Sciatic nerve (tissue), 2 donors: ENCODE measurements around the gene ZFP92. TPM values are rescaled to one million over a fixed set of nuclear protein-coding genes. Genes with fewer than 3 reads are reported as not detected.

Experiments used
- ATAC-seq: fragments of 200-7000 bp; cut with Tn5 transposase; one replicate; pipeline ENCODE4 v1.9.1; 2020; ENCODE audit warnings: mild to moderate bottlenecking, moderate library complexity
- DNase-seq: peaks from one replicate; pipeline ENCODE4 v3.0.0-alpha.2; 2020; ENCODE audit warnings: low spot score
- intact Hi-C: fragments of 100-400 bp; cut with DNase I; formaldehyde crosslinking; loops from one replicate; pipeline ENCODE4 v1.14.2; 2022
- total RNA-seq: library from RNA; stranded (reverse); fragmentation: NEBNext Ultra II Directional; extraction: Animal tissue kit (Norgen Biotek cat#: 25700); gene quantifications from one replicate; pipeline ENCODE4 v1.2.1, GENCODE V29; 2021
- donor health status: DM: no; HTN: no; CAD: no.
- donor health status: DM: no; HTN: no; CAD: no.

The ZFP92 gene
- total RNA-seq, 1 donor from 2014 or later: 0.85 TPM

DNA sequence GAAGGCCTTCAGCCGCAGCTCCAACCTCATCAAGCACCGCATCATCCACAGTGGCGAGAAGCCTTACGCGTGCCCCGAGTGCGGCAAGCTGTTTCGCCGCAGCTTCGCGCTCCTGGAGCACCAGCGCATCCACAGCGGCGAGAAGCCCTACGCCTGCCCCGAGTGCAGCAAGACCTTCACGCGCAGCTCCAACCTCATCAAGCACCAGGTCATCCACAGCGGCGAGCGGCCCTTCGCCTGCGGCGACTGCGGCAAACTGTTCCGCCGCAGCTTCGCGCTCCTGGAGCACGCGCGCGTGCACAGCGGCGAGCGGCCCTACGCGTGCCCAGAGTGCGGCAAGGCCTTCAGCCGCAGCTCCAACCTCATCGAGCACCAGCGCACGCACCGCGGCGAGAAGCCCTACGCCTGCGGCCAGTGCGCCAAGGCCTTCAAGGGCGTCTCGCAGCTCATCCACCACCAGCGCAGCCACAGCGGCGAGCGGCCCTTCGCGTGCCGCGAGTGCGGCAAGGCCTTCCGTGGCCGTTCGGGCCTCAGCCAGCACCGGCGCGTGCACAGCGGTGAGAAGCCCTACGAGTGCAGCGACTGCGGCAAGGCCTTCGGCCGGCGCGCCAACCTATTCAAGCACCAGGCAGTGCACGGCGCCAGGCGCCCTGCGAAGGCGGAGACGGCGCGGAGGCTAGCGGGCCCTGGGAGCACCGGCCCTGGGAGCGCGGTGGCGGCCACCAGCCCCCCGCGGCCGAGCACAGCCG lies 9.8 kb downstream of the ZFP92 start:
- ATAC-seq (no peak), DNase-seq (no peak)
- intact Hi-C loops: no loop called here

DNA sequence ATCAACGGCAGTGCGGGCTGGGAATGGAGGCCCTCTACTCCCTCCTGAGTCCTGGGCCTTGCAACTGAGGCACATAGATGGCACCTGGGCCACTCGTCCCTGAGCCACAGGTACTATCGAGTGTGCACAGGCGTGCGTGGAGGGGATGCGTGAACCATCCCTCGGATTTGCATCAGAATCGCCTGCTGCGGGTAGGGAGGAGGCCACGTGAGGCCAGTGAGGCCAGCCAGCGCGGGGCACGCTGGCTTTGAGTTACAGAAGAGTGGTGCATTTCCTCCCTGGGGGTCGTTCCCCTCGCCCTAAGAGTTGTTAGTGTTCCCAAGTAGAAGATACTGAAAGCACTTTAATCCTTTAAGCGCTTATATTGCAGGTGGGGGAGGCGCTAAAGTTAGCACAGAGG lies 10.6 kb downstream of the ZFP92 start:
- intact Hi-C loops: no loop called here
- no peak for DNase-seq
- no peak for ATAC-seq

GRCh38 chrX:153423652-153424051 lies 12.4 kb downstream of the ZFP92 start:
- intact Hi-C loops: no loop called here
- no peak for ATAC-seq

GRCh38 chrX:153426204-153426603 lies 14.9 kb downstream of the ZFP92 start:
- intact Hi-C loops: no loop called here
- DNase-seq: no peak
- ATAC-seq: no peak

More at GRCh38 chrX:153423652-153424051, 12.4 kb downstream of the ZFP92 start:
- DNase-seq: peak; percentile 65

GRCh38 chrX:153430796-153431195 lies 19.5 kb downstream of the ZFP92 start:
- DNase-seq (no peak), ATAC-seq (no peak)
- intact Hi-C loops: no loop called here

- intact Hi-C loops: no loop called here
- ATAC-seq (no peak), DNase-seq (no peak)
Measured at GRCh38 chrX:153433161-153433680, 21.9 kb downstream of the ZFP92 start.

GRCh38 chrX:153433781-153434285 lies 22.6 kb downstream of the ZFP92 start:
- intact Hi-C loops: no loop called here
- ATAC-seq: no peak
- DNase-seq: no peak

GRCh38 chrX:153434801-153435200 lies 23.5 kb downstream of the ZFP92 start:
- intact Hi-C loops: no loop called here
- ATAC-seq (no peak), DNase-seq (no peak)

DNA sequence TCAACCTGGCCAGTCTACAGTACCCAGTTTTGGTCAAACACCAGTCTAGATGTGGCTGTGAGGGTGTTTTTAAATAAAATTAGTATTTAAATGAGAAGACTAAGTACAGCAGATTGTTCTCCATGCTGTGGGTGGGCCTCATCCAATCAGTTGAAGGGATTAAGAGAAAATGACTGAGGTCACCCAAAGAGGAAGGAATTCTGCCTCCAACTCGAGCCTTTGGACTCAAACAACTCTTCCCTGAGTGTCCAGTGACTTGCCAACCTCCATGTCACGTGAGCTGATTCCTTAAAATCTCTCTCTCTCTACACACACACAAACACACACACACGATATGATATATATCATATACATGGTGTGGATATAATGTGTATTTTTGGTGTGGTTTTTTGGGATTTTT lies 24.6 kb downstream of the ZFP92 start:
- DNase-seq (no peak), ATAC-seq (no peak)
- intact Hi-C loops: no loop called here

DNA sequence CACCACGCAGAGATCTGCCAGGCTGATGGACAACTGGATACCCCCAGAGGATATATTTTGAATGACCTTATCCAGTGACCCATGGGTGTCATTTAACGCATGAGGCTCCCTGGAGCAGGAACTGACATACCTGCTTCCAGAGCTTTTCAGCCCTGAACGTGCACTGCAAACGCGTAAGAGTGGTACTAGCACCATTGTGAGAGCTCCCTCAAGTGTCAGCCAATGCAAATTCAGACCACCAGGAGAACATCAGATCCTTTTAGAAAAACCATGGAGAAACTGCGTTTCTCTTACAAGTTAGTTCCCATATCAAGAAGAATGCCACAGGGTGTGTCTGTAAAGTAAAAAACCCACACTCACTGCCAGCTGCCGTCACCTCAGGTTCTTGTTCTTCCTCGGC lies 27.3 kb downstream of the ZFP92 start:
- intact Hi-C loops: no loop called here
- DNase-seq: no peak
- ATAC-seq: no peak

- intact Hi-C loops: no loop called here
- DNase-seq: no peak
Measured at GRCh38 chrX:153439977-153440376, 28.7 kb downstream of the ZFP92 start.

DNA sequence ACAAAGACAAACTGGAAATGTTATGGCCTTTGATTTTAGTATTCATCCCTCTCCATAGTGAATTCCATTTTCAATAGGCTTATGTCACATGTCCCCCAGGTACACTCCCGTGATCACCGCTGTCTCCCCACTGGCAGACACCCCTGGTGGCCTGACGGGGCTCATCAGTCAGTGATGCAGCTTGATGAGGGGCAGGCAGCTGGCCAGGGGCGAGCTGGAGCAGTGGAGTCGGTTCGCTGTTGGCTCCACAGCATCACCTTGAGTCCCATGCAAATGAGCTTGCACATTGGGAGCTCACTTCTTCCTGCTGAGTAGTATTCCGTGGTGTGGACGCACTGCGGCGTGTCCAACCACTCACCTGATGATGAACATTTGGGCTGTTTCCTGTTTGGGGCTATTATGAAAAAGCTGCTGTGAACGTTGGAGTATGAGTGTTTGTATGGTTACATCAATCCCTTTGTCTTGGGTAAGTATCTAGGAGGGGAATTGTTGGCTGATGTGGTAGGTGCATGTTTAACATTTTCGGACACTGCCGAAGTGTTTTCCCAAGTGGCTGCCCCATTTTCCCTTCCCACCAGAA lies 29.4 kb downstream of the ZFP92 start:
- intact Hi-C loops: no loop called here
- no peak for ATAC-seq
- no peak for DNase-seq

More at GRCh38 chrX:153439977-153440376, 28.7 kb downstream of the ZFP92 start:
- ATAC-seq: no peak

- ATAC-seq (no peak), DNase-seq (no peak)
- intact Hi-C loops: no loop called here
Measured at GRCh38 chrX:153441296-153441695, 30.0 kb downstream of the ZFP92 start.

GRCh38 chrX:153441981-153442380 lies 30.7 kb downstream of the ZFP92 start:
- intact Hi-C loops: no loop called here
- no peak for ATAC-seq
- DNase-seq: no peak

DNA sequence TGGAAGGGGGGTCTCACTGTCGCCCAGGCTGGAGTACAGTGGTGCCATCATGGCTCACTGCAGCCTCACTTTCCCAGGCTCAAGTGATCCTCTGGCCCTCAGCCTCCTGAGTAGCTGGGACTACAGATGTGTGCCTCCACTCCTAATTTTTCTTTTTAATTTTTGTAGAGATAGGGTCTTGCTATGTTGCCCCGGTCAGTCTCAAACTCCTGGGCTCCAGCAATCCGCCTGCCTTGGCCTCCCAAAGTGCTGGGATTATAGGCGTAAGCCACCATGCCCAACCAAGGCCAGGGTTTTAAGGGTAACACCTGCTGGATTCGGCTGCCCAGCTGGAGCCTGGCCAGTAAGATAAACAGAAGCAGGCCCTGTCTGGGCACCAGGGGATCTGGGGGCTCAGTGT lies 31.2 kb downstream of the ZFP92 start:
- ATAC-seq (no peak), DNase-seq (no peak)
- intact Hi-C loops: no loop called here

DNA sequence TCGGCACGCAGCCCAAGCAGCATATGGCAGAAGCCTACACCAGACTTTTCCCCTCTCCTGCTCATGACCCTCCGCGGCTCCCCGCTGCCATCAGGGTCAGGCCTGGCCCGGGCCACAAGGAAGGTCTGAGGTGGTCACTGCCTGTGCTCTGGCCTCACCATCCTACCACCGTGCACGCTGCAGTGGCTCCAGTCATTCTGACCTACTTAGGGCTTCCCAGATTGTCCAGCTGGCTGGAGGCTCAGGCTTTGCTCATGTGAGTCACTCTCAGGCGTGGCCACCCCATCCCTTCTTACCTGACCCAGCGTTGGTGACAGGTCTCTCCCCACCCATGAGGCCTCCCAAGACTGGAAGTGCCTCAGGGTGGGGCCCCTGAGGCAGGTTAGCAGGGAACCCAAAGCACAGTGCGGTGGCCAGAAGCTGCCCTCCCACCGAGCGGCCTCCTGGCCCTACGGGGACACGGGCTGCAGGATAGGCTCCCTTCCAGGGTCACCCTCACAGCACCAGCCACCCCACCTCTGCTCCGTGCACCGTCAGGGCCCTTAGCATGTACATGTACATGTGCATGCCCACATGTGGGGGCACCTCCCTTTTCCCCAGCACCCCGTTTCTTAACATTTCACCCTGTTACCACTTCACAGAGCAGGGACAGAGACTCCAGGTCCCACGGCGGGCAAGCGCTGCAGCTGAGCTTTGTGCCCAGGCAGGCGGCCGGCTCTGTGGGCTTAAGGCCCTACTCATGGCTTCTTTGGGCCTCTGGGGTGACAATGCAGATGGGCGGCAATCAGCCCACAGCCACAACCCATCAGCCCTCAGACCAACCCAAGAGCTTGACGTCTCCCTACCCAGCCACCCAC lies 32.4 kb downstream of the ZFP92 start:
- intact Hi-C loops: no loop called here
- DNase-seq (no peak), ATAC-seq (no peak)

DNA sequence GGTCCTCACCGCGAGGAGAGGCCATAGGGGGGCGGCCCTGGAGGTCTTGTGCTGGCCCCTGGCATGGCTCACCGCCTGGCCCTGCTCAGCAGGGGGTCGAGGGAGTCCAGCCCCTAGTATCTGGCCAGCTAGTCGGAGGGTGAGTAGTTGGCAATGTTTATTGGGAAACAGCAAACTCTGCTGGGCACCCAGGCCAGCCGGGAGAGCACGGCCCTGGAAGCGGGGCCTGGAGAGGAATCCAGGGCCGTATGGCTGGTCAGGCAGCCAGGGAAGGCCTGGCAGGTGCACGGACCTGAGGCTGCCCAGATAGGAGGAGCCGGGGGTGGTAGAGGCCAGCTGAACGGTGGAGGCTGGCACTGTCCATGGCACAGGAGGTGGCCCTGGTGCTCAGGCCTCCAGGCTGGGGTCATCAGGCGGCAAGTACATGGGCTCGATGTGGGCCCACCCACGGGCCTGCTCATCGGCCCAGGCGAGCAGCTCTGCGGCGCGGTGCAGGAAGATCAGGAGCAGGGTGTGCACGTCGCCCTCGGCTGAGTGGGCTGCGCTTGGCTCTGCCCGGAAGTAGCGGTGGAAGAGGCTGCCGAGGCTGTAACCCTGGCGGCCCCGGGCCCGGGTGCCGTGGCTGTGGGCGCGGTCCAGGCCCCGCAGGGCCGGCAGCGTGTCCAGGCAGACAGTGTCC lies 33.2 kb downstream of the ZFP92 start:
- intact Hi-C loops: no loop called here
- DNase-seq (no peak), ATAC-seq (no peak)

- ATAC-seq (no peak), DNase-seq (no peak)
- intact Hi-C loops: no loop called here
Measured at GRCh38 chrX:153445106-153445855, 34.0 kb downstream of the ZFP92 start.
